ENCODE results near the gene DAPP1.

DAPP1 gene

GRCh38 chr4:99857307-99857706 lies 40.7 kb downstream of the DAPP1 start:
- no peak for DNase-seq

GRCh38 chr4:99859618-99860017 lies 43.0 kb downstream of the DAPP1 start:
- DNase-seq: no peak

GRCh38 chr4:99860521-99860920 lies 43.9 kb downstream of the DAPP1 start:
- no peak for DNase-seq

- no peak for DNase-seq
Observed at GRCh38 chr4:99861120-99861905, 44.7 kb downstream of the DAPP1 start.

GRCh38 chr4:99863804-99864203 lies 47.2 kb downstream of the DAPP1 start:
- DNase-seq: no peak

GRCh38 chr4:99868126-99868596 lies 51.5 kb downstream of the DAPP1 start:
- peak; percentile 76 for DNase-seq

- no peak for DNase-seq
Observed at GRCh38 chr4:99872570-99872969, 55.9 kb downstream of the DAPP1 start.

- DNase-seq: no peak
Observed at GRCh38 chr4:99875071-99875470, 58.4 kb downstream of the DAPP1 start.

GRCh38 chr4:99876946-99877345 lies 60.3 kb downstream of the DAPP1 start:
- DNase-seq: no peak

GRCh38 chr4:99878604-99879003 lies 62.0 kb downstream of the DAPP1 start:
- DNase-seq: no peak

- no peak for DNase-seq
Observed at GRCh38 chr4:99879458-99879857, 62.8 kb downstream of the DAPP1 start.

- DNase-seq: no peak
Observed at GRCh38 chr4:99885063-99885664, 68.5 kb downstream of the DAPP1 start.

- DNase-seq: no peak
Observed at GRCh38 chr4:99885687-99886086, 69.1 kb downstream of the DAPP1 start.

- no peak for DNase-seq
Observed at GRCh38 chr4:99886146-99886545, 69.5 kb downstream of the DAPP1 start.

- peak; percentile 22 for DNase-seq
Observed at GRCh38 chr4:99887837-99888236, 71.2 kb downstream of the DAPP1 start.

- DNase-seq: no peak
Observed at GRCh38 chr4:99891351-99891750, 74.7 kb downstream of the DAPP1 start.

- DNase-seq: no peak
Observed at GRCh38 chr4:99893029-99893428, 76.4 kb downstream of the DAPP1 start.

- no peak for DNase-seq
Observed at GRCh38 chr4:99893839-99894160, 77.2 kb downstream of the DAPP1 start.

GRCh38 chr4:99894161-99894997 lies 77.8 kb downstream of the DAPP1 start, which contains the start of gene LAMTOR3:
TSS of gene LAMTOR3 (minus strand) at chr4:99894427. CDS start at chr4:99893963, 464 bp downstream.
- peak; percentile 89 for DNase-seq

GRCh38 chr4:99894998-99895397 lies 78.4 kb downstream of the DAPP1 start:
- DNase-seq: no peak

GRCh38 chr4:99915449-99915848 lies 98.8 kb downstream of the DAPP1 start:
- DNase-seq: peak; percentile 16

GRCh38 chr4:99917575-99917974 lies 100.9 kb downstream of the DAPP1 start:
- DNase-seq: no peak

GRCh38 chr4:99918656-99919055 lies 102.0 kb downstream of the DAPP1 start:
- no peak for DNase-seq

All from fibroblast of upper back skin (primary cell).